AG08395 (cell line): ENCODE data around the gene ABHD15.

Experiments
- DNase-seq: peaks from one replicate; pipeline ENCODE4 v3.0.0; 2012; ENCODE audit warnings: mixed read lengths, low spot score

The ABHD15 gene

DNA sequence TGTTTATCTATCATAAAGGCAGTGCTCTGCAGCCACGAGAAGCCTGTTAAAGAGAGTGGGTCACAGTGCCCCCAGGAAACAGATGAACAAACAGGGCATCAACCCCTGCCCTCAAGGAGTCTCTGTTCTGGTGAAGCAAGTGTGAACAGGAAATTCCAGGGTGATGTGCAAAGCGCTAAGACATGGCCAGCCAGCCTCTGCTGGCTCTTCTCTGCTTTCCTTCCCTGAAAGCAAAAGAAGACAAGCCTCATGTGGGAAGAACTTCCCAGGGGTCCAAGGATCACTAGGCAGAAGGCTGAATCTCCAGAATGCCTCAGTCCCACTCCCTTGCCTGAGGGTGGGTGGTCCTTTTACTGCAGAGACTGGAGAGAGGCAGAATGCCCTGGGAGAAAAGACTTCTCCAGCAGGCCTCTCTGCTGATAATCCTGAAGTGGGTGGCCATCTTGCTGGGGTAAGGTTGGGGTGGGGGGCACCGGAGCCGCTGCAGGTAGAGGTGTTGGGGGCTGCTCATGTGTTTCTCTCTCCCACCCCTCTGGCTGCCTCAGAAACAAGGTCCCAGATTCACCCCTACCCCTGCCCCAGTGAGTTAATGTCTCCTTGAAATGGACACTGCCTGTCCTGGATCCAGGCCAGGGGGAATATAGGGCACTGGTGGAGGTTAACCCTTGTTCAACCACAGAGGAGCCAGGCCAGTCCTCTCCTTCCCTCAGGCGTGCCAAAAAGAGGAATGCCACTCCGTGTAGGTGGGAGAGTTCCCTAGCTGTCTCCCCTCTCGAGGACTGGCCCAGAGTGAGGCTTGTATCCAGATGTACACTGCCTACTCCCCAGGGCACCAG is 28.5 kb upstream of the ABHD15 start:
- no peak for DNase-seq

DNA sequence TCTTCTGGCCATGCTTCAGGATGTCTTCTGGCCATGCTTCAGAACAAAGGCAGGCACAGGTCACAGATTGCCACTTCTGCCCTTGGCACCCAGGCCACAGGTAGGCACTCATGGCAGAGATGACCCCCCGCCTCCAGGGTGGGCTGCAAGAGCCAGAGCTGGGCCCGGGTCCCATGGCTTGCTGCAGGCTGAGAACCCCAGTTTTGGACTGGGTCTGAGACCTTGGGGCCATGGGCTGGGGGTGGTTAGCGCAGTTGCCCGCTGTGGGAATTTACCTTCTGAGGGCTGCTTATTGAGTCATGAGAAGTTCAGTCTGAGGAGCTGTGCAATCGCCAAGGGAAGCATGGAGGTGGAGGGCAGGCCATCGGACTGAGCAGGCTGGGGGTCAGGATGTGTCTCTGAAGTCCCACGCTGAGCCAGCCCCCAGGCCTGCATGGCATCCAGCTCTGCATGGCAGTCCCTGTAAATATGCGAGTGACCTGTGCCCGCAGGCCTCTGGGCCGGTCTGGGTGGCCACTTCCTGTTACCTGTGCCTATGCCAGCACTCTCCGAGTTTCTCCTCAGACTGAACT is 27.8 kb upstream of the ABHD15 start:
- DNase-seq: no peak

DNA sequence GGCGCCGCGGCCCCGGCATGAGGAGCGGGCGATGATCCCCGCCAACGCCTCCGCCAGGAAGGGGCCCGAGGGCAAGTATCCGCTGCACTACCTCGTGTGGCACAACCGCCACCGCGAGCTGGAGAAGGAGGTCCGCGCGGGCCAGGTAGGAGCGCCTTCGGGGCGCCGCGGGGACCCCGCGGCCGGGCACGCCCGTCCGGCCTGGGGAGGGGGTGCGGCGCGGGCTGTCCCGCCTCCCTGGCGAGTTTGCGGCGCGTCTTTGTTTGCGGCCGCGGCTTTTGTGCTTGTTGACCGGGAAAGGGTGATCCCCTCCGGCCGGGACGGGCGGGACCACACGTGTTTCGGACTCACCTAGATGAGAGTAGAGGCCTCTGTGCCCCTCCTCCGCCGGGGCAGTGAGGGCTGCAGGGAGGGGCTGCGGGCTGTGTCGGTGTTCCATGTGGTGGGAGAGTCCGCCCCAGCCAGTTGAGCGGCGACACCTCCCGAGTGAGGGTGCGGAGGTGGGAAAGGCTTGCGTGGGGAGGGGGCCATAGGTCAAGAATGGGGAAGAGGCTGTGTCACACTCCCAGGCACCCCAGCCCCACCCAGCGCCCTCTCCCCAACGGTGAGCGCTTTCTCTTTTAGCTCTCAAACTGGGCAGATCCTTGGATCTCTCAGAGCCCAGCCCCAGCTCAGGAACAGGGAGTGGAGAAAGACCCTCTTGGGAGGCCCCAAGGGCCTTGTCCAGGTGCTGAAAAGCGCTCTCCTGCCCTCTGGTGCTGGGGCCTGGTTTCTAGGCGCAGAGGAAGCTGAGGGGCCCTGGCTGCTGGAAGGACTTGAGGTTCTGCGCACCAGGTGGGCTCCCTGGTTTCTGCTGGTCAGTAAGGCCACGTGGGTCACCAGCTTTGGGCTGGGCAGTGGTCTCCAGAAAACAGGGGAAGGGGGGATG is 27.0 kb upstream of the ABHD15 start:
- DNase-seq: no peak

DNA sequence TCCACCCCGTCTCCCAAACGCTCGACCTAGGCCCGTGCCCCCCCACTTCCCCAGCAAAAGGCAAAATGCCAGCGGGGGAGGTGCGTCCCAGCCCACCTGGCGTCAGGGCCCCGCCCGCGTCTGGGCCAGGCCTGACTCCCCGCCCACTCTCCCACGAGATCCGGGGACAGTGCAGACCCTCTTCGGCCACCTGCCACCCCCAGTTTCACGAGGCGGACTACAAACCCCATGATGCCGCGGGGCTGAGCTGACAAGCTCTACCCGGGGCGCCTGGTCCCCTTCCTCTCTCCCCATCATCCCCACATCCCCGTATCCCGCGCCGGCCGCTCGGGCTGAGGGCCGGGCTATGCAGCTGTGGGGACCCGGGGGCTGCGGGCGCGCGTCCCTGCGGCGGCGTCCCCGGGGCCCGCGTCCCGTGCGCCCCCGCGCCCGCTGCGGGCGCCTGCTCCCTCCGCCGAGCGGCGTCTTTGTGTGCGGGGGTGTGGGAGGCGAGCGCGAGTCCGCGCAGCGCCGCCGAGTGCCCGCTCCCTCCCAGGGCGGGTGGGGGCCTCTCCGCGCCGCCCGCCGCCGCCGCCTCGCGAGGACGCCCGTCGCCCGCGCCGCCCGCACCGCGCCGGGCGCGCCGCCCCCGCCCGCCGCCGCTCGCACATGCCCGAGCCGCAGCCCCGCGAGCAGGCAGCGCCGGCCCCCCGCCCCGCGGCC is 26.2 kb upstream of the ABHD15 start, which contains the start of gene ANKRD13B:
ANKRD13B (plus strand) TSS at position 283 of the 702 bp plus-strand sequence. CDS start 490 bp downstream, outside the sequence.
- DNase-seq: no peak

DNA sequence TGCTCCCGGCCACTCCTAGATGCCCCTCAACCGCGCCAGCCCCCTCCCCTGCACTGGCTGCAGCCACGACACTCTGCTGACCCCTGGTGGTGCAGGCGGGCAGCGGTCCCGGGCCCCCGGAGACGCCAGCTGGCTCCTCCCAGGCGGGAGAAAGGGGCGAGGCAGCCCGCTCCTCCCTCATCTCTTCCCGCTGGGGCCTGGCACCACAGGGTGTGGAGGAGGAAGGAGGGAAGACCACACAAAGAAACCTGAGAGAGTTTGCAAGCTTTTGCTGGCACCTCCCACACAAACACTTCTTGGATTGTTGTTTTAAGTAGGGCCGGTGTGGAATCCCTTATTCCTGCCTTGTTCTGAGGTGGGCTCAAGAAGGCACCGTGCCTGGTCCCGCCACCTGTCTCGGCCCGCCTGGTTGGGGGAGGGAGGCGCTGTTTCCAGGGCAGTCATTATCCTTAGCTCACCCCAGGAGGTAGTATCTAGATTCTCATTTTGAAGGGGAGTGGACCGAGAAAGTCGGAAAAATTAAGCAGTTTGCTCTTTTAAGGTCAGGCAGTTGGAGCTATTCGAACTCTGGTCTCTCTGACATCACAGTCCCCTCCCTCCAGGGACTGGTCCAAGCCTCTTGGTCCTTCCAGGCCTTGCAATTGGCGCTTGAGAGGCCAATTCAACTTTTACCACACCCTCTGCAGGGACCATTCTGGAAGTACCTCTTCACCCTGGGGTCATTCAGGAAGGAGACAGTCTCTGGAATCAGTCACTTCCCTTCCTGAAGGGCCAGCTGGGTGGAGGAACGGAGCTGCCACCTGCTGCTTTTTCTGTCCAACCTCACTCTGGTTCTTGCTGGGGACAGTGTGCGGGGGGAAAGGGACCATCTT is 25.1 kb upstream of the ABHD15 start:
- peak; percentile 89 for DNase-seq

DNA sequence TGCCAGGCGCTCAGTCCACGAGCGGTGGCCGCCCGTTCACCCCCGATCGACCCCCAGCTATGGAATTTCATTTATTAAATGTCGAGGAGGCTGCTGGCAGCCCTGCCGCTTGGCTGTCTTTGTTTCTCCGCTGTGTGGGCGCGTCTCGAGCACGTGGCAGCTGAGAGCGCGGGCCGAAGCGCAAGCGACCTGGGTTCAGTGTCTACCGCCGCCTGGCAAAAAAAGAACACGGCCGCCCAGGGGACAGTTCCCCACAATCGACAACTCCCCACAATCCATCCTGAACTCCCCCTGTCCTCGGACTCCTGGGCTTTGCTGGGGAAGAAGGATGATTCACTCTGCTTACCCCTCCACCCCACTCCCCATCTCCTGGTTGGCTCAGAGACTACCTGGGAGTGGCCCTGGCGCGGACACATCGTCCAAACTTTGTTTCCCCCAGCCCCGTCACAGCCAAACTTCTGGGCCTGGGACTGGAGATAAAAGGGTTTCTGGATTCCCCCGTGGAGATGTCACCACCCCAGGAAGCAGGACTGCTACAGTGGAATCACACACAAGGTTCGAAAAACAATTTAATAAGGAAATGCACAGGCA is 24.4 kb upstream of the ABHD15 start:
- DNase-seq: no peak

DNA sequence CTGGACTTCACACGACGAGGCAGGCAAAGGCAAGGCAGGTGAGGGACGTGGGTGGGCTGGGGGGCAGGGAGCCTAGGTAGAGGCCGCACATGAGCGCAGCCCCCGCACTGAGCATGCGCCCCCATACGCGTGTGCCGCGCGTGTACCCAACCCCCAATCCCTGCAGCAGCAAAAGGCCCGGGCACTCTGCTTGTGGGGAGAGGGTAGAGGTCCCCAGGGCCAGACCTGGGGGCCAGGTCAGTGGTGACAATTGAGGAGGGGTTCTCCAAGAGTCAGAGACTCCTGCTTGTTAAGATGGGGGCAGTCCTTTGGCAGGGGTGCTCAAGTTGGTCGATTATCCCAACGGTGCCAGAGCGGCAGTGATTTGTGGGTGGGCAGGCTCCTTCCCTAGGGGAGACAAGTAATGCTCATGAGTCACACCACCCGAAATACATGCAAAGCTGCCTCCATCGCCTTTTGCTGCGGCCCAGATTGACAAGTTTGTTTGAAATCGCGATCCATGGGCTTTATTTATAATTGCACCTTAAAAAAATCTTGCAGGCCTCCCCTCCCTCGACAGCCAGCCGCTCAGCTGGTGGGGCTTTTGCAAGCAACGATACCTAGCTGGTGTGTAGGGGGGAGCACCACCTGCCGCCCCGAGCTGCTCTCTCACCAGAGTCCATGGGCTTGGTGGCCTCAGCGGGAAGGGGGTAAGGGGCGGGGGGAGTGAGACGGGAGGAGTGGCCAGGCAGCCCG is 23.7 kb upstream of the ABHD15 start:
- peak; percentile 61 for DNase-seq

DNA sequence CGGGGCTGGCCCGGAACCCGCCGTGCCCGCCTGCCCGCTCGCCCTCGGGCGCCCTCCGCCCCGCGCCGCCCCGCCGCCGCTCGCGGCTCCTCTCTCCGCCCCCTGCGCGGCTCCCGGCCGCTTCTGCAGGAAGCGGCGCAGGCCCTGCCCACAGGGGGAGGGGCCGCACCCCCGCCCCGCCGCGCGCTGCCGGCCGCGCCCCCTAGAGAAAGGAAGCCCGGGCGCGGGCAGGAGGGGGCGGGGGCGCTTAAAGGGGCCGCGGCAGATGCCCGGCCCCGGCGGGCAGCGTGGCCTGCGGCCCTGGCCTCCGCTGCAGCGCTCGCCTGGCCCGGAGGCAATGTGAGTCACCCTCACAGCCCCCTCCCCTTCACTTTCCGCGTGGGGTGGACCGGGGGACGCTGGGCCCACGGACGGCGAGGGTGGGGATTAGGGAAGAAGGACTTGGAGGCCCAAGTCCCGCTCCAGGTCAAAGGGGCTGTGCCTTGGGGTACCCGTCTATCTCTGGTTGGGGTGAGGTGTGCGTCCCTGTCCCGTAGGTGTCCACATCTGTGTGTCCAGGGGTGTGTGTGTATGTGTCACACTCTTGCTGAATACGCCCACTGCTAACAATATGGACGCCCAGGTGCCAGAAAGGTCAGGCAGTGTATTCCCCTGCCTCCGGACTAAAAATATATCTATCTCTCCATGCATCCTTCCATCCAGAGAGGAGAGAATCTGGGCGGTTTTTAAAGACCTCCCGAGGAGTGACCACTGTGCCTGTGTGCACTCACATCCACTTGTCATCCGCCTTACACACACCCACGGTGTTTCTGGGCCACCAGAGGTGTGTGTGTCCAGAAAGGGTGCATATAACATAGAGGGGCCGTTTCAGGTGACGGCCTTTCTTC is 22.9 kb upstream of the ABHD15 start, which contains the start of gene GIT1:
GIT1 (minus strand) TSS at position 125 of the 887 bp plus-strand sequence. CDS start 270 bp downstream, outside the sequence.
- DNase-seq: peak; percentile 95

DNA sequence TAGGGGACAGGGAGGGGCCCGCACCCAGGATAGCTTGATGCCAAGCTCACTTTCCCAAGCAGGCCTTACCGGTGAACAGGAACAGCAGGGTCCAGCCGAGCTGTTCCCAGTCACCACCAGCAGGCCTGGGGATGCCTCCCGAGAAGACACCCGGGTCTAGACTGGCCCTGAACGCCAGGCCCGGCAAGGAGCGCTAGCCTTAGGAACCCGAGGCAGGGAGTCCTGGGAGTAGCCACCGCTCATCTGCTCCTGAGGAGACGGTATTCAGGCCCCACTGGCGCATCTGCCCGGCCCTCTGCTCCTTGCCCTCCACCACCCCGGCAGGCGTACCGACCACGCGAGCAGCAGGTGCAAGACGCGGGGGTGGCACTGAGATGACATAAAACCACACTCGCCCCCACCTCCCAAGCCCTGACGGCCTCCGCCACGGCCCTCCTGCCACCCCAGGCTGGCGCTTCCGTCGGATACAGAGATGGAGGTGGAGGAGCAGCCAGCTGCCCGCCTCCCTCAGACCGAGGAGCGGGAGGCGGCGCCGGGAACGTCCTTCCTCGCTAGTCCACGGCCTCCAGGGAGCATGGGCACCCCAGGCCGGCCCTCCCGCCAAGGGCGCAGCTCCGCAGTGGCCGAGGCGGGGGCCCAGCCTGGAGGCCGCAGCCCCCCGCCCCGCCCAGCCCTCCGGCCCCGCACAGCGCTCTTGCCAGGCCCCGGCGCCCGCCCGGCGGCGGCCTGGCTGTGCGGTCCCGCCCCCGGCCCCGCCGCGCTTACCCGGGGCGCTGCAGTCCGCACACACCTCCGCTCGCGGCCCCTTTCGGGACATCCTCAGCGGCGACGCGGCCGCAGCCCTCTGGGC is 21.9 kb upstream of the ABHD15 start:
- DNase-seq: no peak

DNA sequence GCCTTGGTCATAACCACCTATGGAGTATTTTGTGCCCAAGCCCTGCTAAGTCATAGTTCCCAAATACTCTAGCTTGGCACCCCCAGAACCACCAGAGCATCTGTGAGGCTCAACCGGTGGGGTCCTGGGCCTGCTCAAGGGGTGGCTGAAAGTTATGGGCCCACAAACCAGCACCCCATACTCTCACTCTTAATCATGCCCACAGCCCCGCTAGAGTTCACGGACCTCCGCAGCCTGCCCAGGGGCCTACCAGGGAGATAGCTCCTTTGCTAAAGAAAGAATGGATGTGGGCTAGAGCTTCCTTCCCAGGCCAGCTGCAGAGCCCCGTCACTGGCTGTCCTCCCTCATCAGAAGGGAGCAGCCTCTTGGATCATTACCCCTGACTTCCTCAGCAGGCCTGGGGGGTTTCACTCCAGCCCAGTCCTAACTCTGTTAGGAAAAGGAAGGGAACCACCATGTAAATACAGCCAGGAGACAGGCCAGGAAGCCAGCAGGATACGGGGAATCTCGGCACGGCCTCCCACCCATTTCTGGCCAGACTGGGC is 21.3 kb upstream of the ABHD15 start:
- no peak for DNase-seq

DNA sequence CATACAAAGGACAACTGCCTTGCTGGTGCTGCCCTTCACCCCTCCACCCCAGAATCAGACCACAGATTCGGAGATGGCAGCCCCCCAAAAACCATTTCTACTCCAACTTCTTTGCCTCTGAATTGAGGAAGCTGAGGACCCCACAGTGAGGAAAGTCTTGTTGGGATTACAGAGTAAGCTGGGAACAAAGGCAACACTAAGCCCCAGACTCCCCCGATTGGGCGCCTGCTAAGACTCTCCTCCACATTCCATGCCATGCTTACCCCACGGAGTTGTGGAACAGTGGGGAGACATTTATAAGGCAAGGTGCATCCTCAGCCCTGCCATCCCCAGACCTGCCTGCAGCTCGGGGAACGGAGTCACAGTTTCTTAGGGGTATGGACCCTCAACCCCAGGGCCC is 20.8 kb upstream of the ABHD15 start:
- no peak for DNase-seq

DNA sequence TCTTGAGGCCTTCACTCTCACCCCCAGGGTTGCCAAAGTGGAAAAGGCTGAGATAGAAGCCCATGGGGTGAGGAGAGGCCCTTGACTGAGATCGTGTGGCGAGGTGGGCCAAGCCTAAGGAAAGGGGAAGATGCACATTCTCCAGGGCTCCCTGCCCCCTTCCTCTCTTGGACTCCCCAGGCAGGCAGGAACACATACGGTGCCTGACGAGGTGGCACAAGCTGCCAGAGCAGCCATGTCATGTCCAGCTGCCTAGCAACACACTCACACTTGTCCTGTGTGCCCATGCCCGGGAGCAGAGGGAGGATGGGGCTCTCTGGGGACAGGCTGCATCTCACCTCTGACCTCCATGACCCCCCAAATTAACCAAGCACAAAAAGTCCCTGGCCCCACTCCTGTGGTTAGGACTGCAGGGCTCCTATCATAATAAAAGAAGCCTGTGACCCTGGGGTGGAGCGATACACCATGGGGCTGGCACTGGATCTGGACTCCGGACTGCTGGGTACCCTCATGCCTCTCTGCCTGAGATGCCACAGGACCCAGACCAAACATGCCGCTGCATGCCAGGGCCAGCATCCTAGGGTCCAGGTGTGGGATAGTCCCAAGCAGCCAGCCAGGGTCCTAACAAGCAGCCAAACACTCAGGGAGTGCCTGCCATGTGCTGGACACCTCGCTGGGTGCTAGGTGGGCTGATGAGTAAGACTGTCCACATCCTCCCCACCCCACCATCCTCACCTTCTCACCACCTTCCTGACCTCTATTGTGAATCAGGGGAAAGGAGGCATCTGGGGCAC is 20.0 kb upstream of the ABHD15 start:
- DNase-seq: no peak

DNA sequence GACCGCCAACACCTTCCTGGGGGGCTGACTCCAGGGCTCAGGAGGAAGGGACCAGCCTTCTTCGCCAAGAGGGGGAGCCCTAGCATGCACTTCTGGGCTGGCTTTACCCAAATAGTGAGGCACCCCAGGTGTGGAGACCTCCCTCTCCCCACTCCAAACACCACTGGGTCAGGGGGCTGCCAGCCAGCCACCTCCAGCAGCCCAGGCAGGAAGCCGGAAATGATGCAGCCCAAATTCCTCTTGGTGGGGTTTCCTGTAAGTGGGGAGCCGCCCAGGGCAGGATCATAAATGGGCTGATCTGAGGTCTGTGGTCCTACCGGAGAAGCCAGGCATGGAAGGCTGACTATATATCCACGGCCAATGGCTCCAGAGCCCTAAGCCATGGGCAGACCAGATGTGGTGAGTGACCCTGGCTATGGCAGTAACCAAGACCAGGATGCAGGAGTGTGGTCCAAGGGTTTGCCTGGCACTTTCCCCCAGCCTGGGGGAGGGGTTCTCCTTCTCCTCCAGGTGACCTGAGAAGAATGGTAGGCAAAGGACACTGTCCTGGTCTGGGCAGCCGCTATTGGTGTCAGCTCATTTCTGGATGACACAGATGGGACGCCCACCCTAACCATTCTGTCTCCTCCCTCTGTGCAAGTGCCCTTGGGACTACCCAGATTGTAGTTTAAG is 18.4 kb upstream of the ABHD15 start:
- no peak for DNase-seq

DNA sequence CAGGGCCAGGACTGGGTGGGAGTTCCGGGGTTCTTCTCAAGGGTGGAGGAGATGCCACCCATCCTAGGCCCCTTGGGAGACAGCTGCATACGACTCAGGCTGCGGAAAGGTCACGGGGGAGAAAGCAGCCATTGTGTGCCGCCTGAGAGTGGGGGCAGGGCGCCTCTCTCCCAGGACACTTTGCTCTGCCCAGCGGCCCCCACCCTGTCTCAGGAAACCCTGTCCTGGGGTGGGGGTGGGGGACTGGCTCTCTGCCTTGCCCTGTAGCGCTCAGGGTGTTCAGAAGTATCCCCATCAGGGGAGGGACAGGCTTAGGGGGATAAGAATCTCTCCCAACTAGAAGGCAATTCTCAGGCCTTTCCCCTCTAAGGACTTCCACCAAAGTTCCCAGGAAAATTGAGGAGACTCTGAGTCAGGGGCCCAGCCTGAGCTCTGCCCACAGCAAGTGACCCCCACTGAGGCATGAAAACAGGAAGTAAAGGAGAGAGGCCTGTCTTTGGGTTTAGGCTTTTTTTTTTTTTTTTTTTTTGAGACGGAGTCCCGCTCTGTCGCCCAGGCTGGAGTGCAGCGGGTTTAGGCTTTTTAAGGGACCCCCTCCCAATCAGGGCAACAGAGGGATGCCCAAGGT is 17.7 kb upstream of the ABHD15 start:
- DNase-seq: no peak
